Stimulated activated CD4-positive, alpha-beta T cell treated with anti-CD3 and anti-CD28 coated beads, Interleukin-12 subunit alpha, Interleukin-12 subunit beta, amount 100 ng/mL, for 4 hours (primary cell): Measurements from ENCODE around the gene STK32C.
"Not testable (repeated sequence)": the region's sequence is repeated elsewhere in the genome, so short reads cannot be mapped to it uniquely, and the experiment has no call there.

Experiments
- DNase-seq: peaks from one replicate; pipeline ENCODE4 v3.0.0-alpha.2; 2020

The STK32C gene

GRCh38 chr10:132300582-132300981 is 7.2 kb downstream of the STK32C start:
- DNase-seq, result no peak

- no peak for DNase-seq
Observed at GRCh38 chr10:132299371-132300336, 8.1 kb downstream of the STK32C start.

- DNase-seq, result no peak
Observed at GRCh38 chr10:132298038-132298881, 9.5 kb downstream of the STK32C start.

GRCh38 chr10:132297526-132297925 is 10.2 kb downstream of the STK32C start:
- DNase-seq, result no peak

GRCh38 chr10:132296666-132297443 is 10.9 kb downstream of the STK32C start:
- no peak for DNase-seq

- DNase-seq, result not testable (repeated sequence)
Observed at GRCh38 chr10:132295481-132295880, 12.3 kb downstream of the STK32C start.

GRCh38 chr10:132294561-132295318 is 13.0 kb downstream of the STK32C start:
- DNase-seq, result no peak

- no peak for DNase-seq
Observed at GRCh38 chr10:132293813-132294520, 13.8 kb downstream of the STK32C start.

GRCh38 chr10:132293201-132293812 is 14.4 kb downstream of the STK32C start:
- DNase-seq, result no peak

- no peak for DNase-seq
Observed at GRCh38 chr10:132292287-132293200, 15.2 kb downstream of the STK32C start.

- no peak for DNase-seq
Observed at GRCh38 chr10:132291826-132292225, 15.9 kb downstream of the STK32C start.

GRCh38 chr10:132290631-132291030 is 17.1 kb downstream of the STK32C start:
- no peak for DNase-seq

GRCh38 chr10:132289439-132289838 is 18.3 kb downstream of the STK32C start:
- no peak for DNase-seq

GRCh38 chr10:132283604-132284382 is 24.0 kb downstream of the STK32C start:
- no peak for DNase-seq

GRCh38 chr10:132282667-132283603 is 24.8 kb downstream of the STK32C start:
- DNase-seq, result no peak

- DNase-seq, result no peak
Observed at GRCh38 chr10:132281915-132282666, 25.7 kb downstream of the STK32C start.

GRCh38 chr10:132280646-132281074 is 27.1 kb downstream of the STK32C start:
- DNase-seq, result no peak
